D721Med (cell line): Measurements from ENCODE around the gene CWF19L1.

Experiments
- DNase-seq: peaks from one replicate; pipeline ENCODE4 v3.0.0; 2011; ENCODE audit warnings: low spot score; ENCODE audit not compliant: insufficient read length
- FAIRE-seq: peaks from 2 replicates; lab custom pipeline; 2011; peaks lifted over from hg19 to GRCh38; lab: Jason Lieb, UNC
- CTCF ChIP-seq: IDR thresholded peaks from 2 replicates; pipeline ENCODE4 v1.5.1; 2012; ENCODE audit warnings: mild to moderate bottlenecking, control low read depth; ENCODE audit not compliant: insufficient read depth; ENCODE audit errors: missing control alignments

Gene CWF19L1

GRCh38 chr10:100245484-100246220 lies 21.8 kb downstream of the CWF19L1 start:
- DNase-seq (no peak), FAIRE-seq (no peak)
- TF ChIP-seq CTCF: no peak

DNA sequence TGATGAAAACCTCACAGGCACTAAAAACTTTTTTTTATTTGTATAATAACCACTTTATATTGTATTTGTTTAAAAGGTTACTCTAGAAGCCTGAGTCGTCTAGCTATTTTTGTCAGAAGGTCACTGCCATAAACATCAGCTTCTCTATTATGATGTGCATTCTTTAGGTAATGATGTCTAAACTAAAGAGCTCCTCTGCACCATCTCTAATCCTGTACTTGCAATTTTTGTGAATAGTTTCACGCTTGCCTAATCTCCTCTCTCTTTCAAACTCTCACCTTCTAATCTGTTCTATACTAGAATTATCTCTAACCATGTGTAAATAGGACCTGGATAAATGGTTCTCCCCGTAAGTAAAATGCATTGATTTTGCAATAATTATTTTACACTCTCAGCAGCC lies 27.6 kb downstream of the CWF19L1 start:
- no peak for TF ChIP-seq CTCF
- FAIRE-seq: no peak
- no peak for DNase-seq

DNA sequence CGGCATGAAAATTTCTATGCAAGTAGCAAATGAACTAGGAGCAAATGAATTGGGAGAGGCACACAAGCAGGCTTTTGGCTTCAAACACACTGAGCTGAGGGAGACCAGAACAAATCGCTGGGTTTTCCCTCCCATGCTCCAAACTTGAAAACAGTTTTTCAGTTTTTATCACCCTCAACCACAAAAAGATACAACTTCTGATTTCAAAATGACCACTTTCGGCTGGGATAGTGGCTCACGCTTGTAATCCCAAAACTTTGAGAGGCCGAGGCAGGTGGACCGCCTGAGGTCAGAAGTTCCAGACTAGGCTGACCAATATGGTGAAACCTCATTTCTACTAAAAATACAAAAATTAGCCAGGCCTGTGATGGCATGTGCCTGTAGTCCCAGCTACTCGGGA lies 29.0 kb downstream of the CWF19L1 start:
- no peak for FAIRE-seq
- TF ChIP-seq CTCF: no peak

GRCh38 chr10:100232101-100232500 lies 35.3 kb downstream of the CWF19L1 start:
- no peak for TF ChIP-seq CTCF
- FAIRE-seq (no peak), DNase-seq (no peak)

More for the DNA sequence above, 29.0 kb downstream of the CWF19L1 start:
- DNase-seq: no peak

- no peak for TF ChIP-seq CTCF
- DNase-seq: no peak
- FAIRE-seq: no peak
Measured at GRCh38 chr10:100229819-100230422, 37.5 kb downstream of the CWF19L1 start.

GRCh38 chr10:100223879-100224278 lies 43.6 kb downstream of the CWF19L1 start:
- no peak for TF ChIP-seq CTCF
- FAIRE-seq (no peak), DNase-seq (no peak)

DNA sequence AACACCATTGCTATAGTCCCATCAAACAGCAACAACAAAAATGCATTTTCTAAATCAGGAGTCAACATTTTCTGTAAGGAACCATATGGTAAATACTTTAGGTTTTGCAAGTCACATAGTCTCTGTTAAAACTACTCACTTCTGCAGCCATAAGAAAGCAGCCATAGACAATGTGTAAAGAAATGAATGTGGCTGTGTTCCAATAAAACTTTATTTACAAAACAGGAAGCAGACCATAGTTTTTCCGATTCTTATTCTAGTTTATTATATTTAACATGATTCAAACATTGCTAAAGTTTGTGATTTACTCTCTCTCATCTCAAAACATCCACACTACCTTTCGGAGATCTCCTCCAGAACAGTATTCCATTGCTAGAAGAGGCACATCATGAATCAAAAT lies 44.9 kb downstream of the CWF19L1 start:
- peak; percentile 53 for FAIRE-seq
- TF ChIP-seq CTCF: no peak

More for the DNA sequence above, 44.9 kb downstream of the CWF19L1 start:
- no peak for DNase-seq
